Measurements from ENCODE around the gene NUTM2F. TPM values are rescaled to one million over a fixed set of nuclear protein-coding genes. Genes with fewer than 3 reads are reported as not detected.
"Not testable (repeated sequence)": the region's sequence is repeated elsewhere in the genome, so short reads cannot be mapped to it uniquely, and the experiment has no call there.

The NUTM2F gene
- total and polyA plus RNA-seq, 3 experiments from 2014 or later = not detected

DNA sequence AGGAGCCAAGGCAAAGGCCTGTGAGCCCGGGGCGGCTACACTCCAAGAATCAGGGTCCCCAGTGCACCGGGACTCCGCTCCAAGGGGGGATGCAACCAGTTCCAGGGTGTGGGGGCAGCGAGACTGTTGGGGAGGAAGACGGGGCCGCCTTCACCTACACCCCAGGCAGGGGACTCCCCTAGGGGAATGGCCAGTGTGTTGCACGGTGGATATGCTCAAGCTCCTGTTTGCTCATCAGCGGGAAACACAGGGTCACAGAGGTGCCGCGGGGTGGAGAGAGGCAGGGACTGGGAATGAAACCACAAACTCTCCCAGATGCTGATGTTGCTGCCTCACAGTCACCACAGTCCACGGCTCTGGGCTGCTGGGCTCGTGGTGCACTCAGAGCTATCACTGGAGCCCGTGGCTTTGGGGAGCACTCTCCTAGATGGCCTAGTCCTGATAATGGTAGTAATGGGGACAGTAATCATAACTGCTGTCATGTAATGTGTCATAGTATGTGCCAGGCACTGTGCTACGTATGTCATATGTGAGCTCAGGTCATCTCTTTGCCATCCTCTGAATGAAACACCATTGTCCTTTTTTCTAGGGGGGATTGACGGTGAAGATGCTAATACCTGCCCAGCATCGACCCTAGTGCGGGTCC, 5.2 kb downstream of the NUTM2F start:
- POLR2A ChIA-PET; H3K36me3 ChIP-seq (ENCODE audit: insufficient read depth, low read length); H3K4me3 ChIP-seq (ENCODE audit: low read length); H3K9me3 ChIP-seq (ENCODE audit: low read length); H3K9me3 Mint-ChIP-seq; DNase-seq; H3K27ac Mint-ChIP-seq; CTCF ChIA-PET; H3K4me1 ChIP-seq (ENCODE audit: insufficient read depth, low read length); H3K36me3 Mint-ChIP-seq; H3K27ac ChIP-seq (ENCODE audit: low read depth, low read length); H3K4me1 Mint-ChIP-seq; H3K27me3 ChIP-seq (ENCODE audit: insufficient read depth, low read length, poor library complexity, severe bottlenecking); H3K27me3 Mint-ChIP-seq; H3K4me3 Mint-ChIP-seq: not testable (repeated sequence)

DNA sequence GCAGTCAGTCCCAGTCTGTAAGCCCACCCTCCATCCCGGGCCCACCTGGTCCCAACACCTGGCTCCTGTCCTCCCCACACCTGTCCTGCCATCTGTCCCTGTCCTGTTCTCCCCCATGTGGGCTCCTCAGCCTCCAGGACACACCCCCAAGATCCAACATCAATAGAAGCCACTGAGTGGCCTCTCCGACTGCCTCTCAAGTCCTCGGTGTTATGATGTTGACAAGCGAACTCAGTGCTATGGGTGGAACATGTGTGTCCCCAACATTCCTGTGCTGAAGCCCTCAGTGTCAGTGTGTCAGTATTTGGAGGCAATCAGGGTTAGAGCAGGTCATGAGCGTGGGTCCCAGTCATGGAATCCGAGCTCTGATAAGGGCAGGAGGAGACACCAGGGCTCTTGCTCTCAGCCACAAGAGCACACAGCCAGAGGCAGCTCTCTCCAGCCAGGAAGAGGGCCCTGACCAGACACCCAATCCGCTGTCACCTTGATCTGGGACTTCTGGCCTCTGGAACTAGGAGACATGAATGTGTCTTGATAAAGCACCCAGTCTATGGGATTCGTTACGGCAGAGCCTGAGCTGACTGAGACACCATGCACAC, 6.0 kb downstream of the NUTM2F start:
- H3K4me1 ChIP-seq (ENCODE audit: insufficient read depth, low read length); H3K36me3 ChIP-seq (ENCODE audit: insufficient read depth, low read length); H3K4me3 Mint-ChIP-seq; CTCF ChIA-PET; H3K27me3 Mint-ChIP-seq; H3K4me3 ChIP-seq (ENCODE audit: low read length); POLR2A ChIA-PET; DNase-seq; H3K9me3 ChIP-seq (ENCODE audit: low read length); H3K27me3 ChIP-seq (ENCODE audit: insufficient read depth, low read length, poor library complexity, severe bottlenecking); H3K4me1 Mint-ChIP-seq; H3K36me3 Mint-ChIP-seq; H3K27ac ChIP-seq (ENCODE audit: low read depth, low read length); H3K27ac Mint-ChIP-seq; H3K9me3 Mint-ChIP-seq: not testable (repeated sequence)

DNA sequence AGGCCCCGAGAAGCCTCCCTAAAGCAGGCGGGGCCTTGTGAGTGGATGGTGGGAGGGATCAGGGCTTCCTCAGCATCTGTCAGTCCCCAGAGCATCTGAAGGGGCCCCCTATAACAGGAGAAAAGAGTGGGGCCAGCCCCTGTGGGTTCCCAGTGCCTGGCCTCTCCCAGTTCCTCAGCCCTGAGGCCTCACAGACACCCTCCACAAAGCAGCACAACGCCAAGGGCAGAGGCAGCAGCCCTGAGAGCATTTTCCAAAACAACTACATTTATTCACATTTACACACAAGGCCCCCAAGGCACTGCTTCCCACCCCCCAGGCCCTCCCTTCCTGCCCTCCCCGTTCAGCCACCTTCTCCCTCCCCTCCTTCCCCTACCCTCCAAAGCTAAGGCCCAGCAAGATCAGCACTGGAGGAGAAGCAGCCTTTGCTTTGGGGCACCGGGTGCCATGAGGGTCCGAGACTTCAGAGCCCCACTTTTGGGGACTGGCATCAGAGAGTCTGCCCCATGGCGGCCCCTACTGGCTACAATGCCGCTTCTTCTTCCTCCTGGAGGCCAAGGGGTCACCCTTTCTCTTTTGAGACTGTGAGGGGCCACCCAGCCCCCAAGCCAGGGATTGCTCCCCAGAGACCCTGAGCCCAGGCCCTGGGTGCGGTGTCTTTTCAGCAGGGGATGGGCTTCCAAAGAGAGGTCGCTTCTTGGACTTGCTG, 10.3 kb downstream of the NUTM2F start:
- DNase-seq; H3K9me3 Mint-ChIP-seq; CTCF ChIA-PET; H3K9me3 ChIP-seq (ENCODE audit: low read length); H3K36me3 Mint-ChIP-seq; H3K4me1 ChIP-seq (ENCODE audit: insufficient read depth, low read length); H3K36me3 ChIP-seq (ENCODE audit: insufficient read depth, low read length); H3K4me1 Mint-ChIP-seq; H3K4me3 Mint-ChIP-seq; H3K27me3 Mint-ChIP-seq; H3K27ac Mint-ChIP-seq; H3K4me3 ChIP-seq (ENCODE audit: low read length); POLR2A ChIA-PET; H3K27me3 ChIP-seq (ENCODE audit: insufficient read depth, low read length, poor library complexity, severe bottlenecking); H3K27ac ChIP-seq (ENCODE audit: low read depth, low read length): not testable (repeated sequence)

DNA sequence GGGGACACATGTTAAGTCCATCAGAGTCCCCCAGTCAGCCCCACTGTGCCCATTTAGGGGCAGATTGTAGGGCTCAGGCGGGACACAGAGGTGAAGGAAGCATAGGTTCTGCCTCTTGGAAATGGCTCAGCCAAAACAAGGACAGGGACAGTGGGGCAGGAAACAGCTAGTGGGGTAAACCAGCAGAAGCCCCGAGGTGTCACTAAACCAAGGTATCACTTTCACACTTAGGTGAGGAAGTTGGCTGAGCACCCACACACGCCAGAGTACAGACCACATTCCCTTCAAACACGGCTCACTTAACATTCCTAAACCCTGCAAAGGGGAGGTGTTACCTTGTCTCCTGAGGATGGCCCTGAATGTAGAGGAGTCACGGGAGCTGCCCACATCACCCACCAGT, 12.2 kb downstream of the NUTM2F start:
- H3K9me3 ChIP-seq (ENCODE audit: low read length); H3K36me3 Mint-ChIP-seq; H3K27ac Mint-ChIP-seq; H3K9me3 Mint-ChIP-seq; H3K27ac ChIP-seq (ENCODE audit: low read depth, low read length); H3K4me3 ChIP-seq (ENCODE audit: low read length); H3K4me3 Mint-ChIP-seq; POLR2A ChIA-PET; CTCF ChIA-PET; H3K4me1 ChIP-seq (ENCODE audit: insufficient read depth, low read length); H3K36me3 ChIP-seq (ENCODE audit: insufficient read depth, low read length); DNase-seq; H3K4me1 Mint-ChIP-seq; H3K27me3 Mint-ChIP-seq; H3K27me3 ChIP-seq (ENCODE audit: insufficient read depth, low read length, poor library complexity, severe bottlenecking): not testable (repeated sequence)

DNA sequence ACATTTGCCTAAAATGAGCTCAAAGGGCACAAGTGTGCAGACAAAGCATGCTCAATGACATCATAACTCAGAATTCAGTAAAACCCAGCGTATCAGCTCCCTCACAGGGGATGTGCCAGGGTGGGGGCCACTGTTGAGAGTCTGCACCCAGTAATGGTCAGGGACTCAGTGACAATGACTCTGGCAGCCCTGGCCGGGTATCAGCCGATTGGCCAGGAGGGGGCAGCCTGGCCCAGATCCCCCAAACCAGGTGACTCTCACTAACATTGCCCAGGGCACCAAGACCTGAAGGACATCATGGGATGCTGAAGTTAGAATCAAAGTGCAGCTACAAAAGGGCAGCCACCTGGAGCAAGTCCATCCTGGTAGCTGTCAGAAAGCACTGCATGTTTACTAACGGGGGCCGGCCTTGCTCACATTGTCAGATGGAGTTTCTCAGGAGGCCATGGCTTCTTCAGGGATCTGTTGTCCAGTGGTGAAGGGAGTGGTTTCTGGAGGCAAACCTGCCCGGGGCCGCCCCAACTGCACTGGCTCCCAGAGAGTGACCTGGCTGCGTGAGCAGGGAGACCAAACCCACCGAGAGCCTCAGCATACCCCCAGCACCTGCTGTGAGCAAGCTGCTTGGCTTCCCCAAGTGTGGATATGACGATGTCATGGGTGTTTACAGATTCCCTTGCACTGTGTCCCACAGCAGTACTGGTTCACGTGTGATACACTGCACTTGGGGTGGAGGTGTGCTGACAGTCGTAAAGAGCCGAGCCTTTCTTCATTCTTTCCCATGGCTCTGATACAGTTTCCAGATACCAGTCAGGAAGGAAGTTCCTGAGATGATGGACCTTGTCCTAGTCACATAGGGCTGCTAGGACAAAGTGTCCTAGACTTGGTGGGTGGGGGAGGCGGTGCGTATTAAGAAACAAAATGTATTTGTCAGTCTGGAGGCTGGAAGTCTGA, 13.1 kb downstream of the NUTM2F start:
- H3K27me3 ChIP-seq (ENCODE audit: insufficient read depth, low read length, poor library complexity, severe bottlenecking); H3K27ac ChIP-seq (ENCODE audit: low read depth, low read length); H3K4me3 ChIP-seq (ENCODE audit: low read length); DNase-seq; H3K9me3 ChIP-seq (ENCODE audit: low read length); H3K36me3 Mint-ChIP-seq; H3K27ac Mint-ChIP-seq; H3K36me3 ChIP-seq (ENCODE audit: insufficient read depth, low read length); CTCF ChIA-PET; POLR2A ChIA-PET; H3K4me1 ChIP-seq (ENCODE audit: insufficient read depth, low read length); H3K27me3 Mint-ChIP-seq; H3K4me3 Mint-ChIP-seq; H3K9me3 Mint-ChIP-seq; H3K4me1 Mint-ChIP-seq: not testable (repeated sequence)

DNA sequence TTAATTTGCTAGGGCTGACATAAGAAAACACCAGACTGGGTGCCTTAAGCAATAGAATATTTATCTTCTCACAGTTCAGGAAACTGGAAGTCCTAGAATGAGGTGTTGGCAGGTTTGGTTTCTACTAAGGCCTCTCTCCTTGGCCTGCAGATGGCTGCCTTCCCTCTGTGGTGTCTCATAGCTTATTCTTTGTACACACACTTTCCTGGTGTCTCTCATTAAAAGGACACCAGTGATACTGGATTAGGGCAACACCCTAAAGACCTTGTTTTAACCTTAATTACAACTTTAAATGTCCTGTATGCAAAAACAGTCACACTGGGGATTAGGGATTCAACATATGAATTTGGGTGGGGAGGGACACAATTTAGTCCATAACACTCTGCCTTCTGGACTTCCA, 25.1 kb downstream of the NUTM2F start:
- DNase-seq = no peak
- H3K4me3 Mint-ChIP-seq = no peak overlapping the region
- H3K4me1 Mint-ChIP-seq = no peaks in the 10 kb centered on the region
- no peaks in the 10 kb centered on the region for H3K9me3 Mint-ChIP-seq
- Histone ChIP-seq H3K4me3 (ENCODE audit: low read length) (no peak overlapping the region), H3K4me1 (ENCODE audit: insufficient read depth, low read length) (no peaks in the 10 kb centered on the region), H3K36me3 (ENCODE audit: insufficient read depth, low read length) (no peaks in the 10 kb centered on the region), H3K27ac (ENCODE audit: low read depth, low read length) (no peak overlapping the region), H3K27me3 (ENCODE audit: insufficient read depth, low read length, poor library complexity, severe bottlenecking) (no peaks in the 10 kb centered on the region), H3K9me3 (ENCODE audit: low read length) (no peaks in the 10 kb centered on the region)
- ChIA-PET POLR2A (no interaction called here), CTCF (no interaction called here)
- H3K36me3 Mint-ChIP-seq = peaks cover 8 to 28% (median 13%) of the 10 kb centered on the region in 3 donors
- H3K27me3 Mint-ChIP-seq = no peaks in the 10 kb centered on the region
- no peak overlapping the region for H3K27ac Mint-ChIP-seq

DNA sequence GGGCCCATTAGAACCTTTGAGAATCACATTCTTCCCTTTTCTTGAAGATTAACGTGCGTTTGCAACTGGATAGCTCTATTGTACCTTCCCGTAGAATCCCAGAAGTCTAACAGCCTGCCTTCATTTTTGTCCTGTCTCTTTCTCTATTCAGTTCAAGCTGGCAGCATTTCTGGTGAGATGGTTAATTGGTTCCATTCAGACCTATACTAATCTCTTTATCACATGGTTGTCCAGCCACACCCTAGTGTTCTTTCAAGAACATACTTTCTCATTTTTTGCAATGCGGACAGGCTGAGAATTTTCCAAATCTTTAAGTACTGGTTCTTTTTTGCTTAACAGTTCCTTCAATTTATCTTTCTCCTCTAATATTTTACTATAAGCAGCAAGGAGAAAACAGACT, 26.0 kb downstream of the NUTM2F start:
- peaks cover 8 to 28% (median 13%) of the 10 kb centered on the region in 3 donors for H3K36me3 Mint-ChIP-seq
- H3K27ac ChIP-seq (ENCODE audit: low read depth, low read length) = peak overlapping the region; percentile 42
- no peaks in the 10 kb centered on the region for H3K9me3 Mint-ChIP-seq
- H3K4me3 Mint-ChIP-seq = no peak overlapping the region
- H3K36me3 ChIP-seq (ENCODE audit: insufficient read depth, low read length) = no peaks in the 10 kb centered on the region
- H3K4me1 ChIP-seq (ENCODE audit: insufficient read depth, low read length) = no peaks in the 10 kb centered on the region
- H3K4me3 ChIP-seq (ENCODE audit: low read length) = no peak overlapping the region
- no peaks in the 10 kb centered on the region for H3K4me1 Mint-ChIP-seq
- DNase-seq = no peak
- H3K27me3 ChIP-seq (ENCODE audit: insufficient read depth, low read length, poor library complexity, severe bottlenecking) = no peaks in the 10 kb centered on the region
- no peak overlapping the region for H3K27ac Mint-ChIP-seq
- H3K9me3 ChIP-seq (ENCODE audit: low read length) = no peaks in the 10 kb centered on the region
- CTCF ChIA-PET = no interaction called here
- no peaks in the 10 kb centered on the region for H3K27me3 Mint-ChIP-seq
- POLR2A ChIA-PET = no interaction called here

DNA sequence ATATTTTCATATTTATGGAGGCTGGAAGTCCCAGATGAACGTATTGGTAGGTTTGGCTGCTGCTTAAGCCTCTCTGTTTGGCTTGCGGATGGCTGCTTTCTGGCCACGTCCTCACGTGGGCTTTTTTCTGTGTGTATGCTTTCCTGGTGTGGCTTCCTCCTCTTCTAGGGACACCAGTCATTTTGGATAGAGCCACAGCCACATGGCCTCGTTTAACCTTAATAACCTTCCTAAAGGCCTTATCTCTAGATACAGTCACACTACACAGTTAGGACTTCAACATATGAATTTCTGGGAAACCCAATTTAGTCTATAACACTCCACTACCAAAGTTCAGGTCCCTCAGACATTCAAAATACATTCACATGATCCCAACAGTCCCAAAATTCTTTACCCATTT, 26.9 kb downstream of the NUTM2F start:
- H3K27ac Mint-ChIP-seq = no peak overlapping the region
- no peaks in the 10 kb centered on the region for H3K27me3 Mint-ChIP-seq
- ChIA-PET CTCF (no interaction called here), POLR2A (no interaction called here)
- no peaks in the 10 kb centered on the region for H3K9me3 Mint-ChIP-seq
- peaks cover 13 to 33% (median 17%) of the 10 kb centered on the region in 3 donors for H3K36me3 Mint-ChIP-seq
- H3K9me3 ChIP-seq (ENCODE audit: low read length) = no peaks in the 10 kb centered on the region
- no peak overlapping the region for H3K4me3 ChIP-seq (ENCODE audit: low read length)
- DNase-seq = no peak
- peak overlapping the region; percentile 42 for H3K27ac ChIP-seq (ENCODE audit: low read depth, low read length)
- H3K4me3 Mint-ChIP-seq = no peak overlapping the region
- H3K4me1 ChIP-seq (ENCODE audit: insufficient read depth, low read length) = no peaks in the 10 kb centered on the region
- H3K4me1 Mint-ChIP-seq = no peaks in the 10 kb centered on the region
- no peaks in the 10 kb centered on the region for H3K36me3 ChIP-seq (ENCODE audit: insufficient read depth, low read length)
- no peaks in the 10 kb centered on the region for H3K27me3 ChIP-seq (ENCODE audit: insufficient read depth, low read length, poor library complexity, severe bottlenecking)

All from CD8-positive, alpha-beta memory T cell (primary cell).